OCI-M1 (cell line): ENCODE results near the gene ANXA11.
A peak's percentile ranks its signal among the peaks of the same experiment; 100 is the strongest.
"Not testable (repeated sequence)": the region's sequence is repeated elsewhere in the genome, so short reads cannot be mapped to it uniquely, and the experiment has no call there.

Source experiments
- DNase-seq: peaks from one replicate; lab custom pipeline; 2025; lab: John Stamatoyannopoulos, UW

The ANXA11 gene

DNA sequence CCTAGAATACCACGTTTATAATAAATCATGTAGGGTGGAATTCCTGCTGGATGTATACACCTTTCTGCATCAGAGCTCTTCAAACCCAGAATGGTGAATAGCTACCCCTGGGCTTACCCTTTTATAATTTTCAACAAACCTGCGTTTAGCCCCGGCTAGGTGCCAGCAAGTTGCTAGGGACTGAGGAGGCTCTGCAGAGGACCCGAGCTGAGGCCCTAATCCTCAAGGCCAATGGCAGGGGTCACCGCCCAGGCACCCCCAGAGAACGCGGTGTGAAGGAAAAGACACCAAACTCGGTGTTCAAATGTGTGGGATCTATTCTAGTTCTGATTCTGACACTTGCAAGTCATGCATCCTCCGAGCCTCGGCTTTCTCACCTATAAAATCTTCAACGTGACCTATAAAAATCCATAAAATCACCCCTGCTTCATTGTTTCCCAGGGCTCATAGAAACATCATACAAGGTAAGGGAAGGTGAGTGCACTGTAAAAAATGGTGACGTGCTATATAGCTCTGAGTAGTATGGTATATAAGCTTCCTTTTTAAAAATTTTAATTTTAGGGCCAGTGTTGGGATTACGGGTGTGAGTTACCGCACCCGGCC is 2.5 kb upstream of the ANXA11 start:
- no peak for DNase-seq

DNA sequence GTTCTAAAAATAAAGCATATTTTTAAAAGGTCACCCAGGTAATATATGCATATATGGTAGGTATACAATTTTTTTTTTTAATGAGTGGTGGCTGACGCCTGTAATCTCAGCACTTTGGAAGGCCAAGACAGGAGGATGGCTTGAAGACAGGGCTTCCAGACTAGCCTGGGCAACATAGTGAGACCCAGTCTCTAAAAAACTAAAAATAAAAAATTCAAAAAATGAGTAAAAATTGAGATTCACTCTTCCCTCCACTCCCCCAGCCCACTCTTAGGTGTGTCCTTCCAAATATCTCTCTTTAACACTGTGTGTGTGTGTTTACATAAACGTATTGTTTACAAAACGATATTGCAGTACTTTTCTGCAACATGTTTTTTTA is 929 bp upstream of the ANXA11 start:
- no peak for DNase-seq

DNA sequence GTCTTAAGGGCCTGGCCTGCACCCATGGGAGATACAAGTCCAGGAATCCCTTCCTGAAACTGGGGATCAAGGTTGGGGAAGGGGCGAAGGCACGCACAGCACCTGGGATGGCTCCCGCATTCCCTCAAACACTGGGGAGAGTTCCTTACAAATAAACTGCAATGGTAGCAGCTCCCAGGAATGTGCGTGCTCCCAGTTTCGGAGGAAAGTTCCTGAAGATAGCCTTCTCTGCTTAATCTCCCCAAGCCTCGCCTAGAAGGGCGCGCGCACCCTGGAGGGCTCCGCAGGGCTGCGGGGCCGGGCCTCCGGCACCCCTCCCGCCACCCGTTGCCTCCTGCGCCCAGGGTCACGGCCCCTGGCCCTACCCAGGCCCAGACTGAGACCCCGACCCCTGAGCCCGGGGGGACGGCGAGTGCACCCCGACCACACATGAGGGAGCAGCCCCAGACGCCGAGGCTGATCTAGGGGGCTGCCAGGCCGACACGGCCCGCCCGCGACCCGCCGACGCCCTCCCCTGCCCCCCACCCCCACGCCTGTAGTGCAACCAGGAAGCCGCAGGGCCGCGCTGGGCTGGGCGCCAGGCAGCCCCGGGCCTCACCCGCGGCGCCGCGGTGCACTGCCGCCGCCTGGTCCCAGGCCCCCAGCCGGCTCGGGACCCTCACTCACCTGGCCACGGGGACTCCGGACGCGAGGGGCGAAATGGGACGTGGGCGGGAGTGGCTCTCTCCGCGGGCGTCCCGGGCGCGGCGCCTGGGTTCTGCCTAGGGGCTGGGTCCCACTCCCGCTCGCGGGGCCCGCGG is 460 bp downstream of the ANXA11 start:
- DNase-seq: peak; percentile 72

DNA sequence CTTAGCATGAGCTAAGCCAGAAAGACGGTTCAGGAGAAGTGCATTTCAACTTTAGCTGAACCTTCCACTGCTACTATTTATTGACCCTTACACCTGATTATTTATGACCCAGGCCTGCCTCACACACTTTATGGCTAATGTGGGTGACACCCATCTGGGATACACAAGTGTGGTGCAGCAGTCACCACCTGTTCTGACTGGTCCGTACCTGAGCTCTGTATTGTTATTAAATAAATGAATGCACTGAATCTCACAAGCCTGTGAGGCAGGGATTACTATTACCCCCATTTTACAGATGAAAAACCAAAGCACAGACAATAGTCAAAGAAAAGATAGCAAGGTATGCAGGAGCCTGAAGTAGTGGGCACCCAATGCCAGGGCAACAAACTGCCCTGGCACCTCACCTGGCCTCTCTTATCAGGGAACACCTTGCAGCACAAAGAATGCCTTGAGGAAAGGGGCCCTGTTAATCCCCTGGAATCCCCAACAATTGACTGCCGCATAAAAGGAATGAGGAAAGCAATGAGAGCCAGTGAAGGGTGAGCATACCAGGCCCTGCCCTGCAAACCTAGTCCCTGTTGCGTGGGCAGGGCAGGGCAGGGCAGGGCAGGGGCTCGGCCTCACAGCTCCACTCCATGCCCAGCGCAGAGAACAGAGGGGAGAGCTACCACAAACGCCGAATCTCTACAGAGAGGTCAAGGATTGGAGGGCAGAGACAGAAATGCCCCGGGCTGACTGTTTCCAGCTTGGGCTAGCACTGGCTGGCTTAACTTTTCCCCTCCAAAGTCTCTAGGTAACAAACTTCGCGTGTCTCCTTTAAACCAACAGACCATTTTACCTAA is 1.3 kb downstream of the ANXA11 start:
- peak; percentile 72 for DNase-seq

DNA sequence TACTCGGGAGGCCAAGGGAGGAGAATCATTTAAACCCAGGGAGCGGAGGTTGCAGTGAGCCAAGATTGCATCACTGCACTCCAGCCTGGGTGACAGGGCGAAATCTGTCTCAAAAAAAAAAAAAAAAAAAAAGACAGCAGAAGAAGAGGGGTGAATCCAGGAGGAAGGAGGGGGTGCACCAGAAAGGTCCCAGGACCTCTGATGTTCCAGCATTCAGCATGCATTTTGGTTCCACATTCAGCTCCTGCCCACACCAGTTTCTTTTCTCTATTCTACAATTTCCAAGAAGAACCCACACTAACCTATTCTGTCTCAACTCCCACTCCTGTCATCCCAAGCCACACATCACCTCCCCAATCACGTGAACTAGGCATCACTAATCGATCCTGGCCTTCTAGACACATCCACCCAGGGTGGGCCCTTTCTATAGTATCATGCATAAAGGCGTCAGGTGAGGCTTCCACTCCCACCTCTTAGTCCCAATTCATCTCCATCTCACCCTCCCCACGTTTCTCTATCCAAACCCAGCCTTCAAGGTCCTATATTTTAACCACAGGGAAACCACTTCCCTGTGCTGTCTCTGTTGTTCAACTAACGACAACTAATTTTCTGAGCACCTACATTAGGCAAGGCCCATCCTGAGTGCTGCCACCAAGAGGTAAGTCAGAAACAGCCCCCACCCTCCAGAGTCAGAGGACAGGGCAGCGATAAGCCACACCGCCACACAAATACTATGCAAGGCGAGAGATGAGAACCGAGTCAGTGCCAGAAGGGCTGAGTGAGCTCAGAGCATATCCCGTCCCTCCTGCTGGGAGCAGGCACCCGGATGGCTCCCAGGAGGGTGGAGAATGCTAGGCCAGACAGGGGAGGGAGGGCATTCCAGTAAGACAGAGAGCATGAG is 2.2 kb downstream of the ANXA11 start:
- peak; percentile 96 for DNase-seq

DNA sequence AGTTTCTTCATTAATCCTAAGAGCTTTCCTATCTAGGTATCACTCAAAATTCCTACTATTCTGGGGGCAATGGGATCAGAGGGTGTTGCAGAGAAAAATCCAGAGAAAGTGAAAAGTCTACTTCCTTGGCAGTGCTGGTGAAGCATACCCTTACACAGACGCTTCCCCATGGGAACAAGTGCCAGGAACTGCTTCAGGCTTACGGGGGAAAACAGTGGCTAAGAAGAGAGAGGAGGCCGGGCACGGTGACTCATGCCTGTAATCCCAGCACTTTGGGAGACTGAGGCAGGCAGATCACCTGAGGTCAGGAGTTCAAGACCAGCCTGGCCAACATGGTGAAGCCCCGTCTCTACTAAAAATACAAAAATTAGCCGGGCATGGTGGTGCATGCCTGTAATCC is 2.8 kb downstream of the ANXA11 start:
- not testable (repeated sequence) for DNase-seq

DNA sequence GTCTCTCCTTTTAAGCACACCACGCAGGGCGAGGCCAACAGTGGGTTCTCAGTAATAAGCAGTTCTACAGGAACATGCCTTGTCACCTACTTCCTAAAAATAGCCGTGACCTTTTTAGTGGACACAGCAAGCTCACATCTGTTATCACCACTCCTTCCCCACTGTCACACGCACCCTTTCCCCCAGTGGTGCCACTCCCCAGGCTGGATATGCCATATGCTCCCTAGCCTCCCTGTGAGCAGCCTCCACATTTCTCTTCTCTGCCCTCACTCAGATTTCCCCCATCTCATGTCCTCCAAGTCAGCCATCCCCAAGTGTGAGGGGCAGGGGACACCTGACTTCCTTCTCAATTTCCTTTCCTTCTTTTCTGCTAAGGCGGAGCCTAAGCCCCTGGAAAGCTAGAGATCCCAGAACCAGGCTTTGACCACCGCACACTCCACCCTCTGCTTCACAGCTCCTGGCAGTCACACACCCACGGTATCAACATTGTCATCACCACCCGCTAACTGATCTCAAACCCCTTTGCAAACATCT is 3.7 kb downstream of the ANXA11 start:
- peak; percentile 28 for DNase-seq

DNA sequence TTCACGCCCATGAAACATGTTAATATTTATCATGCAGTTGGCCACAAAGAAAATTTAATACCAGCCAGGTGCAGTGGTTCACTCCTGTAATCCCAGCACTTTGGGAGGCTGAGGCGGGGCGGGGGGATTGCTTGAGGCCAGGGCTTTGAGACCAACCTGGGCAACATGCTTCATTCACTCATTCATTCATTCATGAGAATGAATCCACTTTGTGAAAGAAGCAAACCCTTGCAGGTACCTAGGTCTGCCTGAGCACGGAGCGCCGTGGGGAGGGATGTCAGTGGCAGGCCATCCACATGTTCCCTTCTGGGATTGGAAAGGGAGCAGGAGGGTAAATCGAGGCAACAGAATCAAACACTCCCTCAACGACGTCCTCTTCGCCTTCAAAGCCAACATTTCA is 4.7 kb downstream of the ANXA11 start:
- no peak for DNase-seq

DNA sequence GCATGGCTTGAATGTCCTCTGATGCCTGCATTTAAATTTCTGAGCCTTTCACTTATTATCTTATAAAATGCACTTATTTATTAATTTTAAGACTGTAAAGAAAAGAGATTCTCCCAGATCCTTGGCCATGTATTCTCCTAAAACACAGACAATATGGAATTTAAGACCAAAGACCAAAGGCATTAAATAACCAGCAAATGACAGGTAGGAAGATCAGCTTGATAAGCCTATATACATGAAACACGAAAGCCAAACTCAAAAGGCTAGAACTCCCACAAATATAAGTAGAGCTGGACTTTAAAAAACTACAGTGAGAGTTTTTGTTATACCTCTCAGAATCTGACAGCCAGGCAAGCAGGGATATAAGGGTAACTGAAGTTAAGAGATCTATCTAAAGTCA is 5.1 kb downstream of the ANXA11 start:
- no peak for DNase-seq

DNA sequence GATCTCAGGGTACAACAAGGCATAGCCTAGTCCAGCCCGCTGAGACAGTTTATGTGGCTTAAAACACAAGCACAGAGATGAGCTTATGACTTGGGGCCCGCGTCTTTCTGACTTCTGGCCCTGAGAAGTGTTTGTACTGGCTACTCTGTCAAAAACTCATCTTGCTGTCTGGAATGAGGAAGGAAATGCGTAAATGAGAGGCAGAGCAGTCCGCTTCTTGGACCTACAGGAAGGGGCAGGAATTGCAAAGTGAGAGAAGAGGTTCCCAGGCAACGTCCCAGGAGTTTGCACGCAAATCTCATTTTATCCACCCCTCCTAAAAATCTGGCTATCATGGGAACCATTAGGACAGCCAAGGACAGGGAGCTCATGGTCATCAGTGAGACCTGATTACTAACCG is 5.5 kb downstream of the ANXA11 start:
- DNase-seq: no peak

DNA sequence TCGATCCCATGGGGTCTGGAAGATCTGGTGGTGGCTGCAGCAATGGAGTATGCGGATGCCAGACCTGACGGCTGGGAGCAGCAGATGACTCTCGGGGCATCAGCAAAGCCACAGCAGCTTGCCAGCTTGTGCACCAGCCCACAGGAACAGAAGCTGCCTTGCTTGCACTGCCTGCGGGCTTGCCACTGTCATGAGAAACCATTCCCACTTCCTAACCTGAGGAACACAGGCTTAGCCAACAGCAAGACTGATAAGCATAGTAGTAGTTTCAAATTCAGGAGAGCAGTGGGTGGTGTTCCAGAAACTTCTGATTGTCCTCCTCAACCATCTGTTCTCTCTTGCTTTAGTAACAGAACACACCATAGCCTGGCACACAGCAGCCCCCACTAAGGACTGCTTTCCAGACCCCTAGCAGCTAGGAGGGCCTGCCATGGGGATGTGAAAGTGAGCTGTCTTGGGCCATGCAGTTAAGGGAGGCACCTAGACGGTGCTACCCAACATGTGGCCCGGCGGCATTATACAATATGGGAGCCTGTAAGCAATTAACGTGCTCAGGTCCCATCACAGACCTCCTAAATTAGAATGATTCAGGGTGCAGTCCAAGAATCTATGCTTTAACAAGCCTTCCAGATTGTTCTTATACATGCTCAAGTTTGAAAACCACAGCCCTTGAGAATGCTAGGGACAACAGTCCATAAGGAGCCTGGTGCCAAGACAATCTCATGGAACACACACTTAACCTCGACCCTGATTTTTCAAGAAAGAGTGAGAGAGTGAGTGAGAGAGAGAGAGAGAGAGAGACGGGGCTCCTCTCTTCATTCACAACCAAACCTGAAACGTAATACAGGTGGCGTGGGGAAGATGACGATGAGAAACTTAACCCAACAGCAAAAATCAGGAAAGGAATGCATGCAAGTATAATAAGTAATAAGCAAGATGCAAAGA is 7.1 kb downstream of the ANXA11 start:
- no peak for DNase-seq

DNA sequence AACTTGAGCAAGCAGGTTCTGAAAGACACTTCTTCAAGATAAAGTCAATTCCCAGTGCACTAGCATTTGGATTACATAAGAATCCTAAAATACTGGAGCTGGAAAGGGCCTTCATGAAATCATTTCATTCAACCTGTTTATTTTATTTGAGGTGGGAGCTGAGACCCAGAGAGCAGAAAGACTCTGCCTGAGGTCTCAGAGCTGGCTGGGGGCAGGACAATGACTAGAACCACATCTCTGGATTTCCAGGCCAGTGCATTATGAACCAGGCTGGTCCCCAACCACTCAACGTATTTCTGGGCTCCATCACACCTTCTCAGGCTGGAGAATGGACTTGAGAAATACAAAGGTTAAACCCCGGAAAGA is 8.4 kb downstream of the ANXA11 start:
- no peak for DNase-seq

DNA sequence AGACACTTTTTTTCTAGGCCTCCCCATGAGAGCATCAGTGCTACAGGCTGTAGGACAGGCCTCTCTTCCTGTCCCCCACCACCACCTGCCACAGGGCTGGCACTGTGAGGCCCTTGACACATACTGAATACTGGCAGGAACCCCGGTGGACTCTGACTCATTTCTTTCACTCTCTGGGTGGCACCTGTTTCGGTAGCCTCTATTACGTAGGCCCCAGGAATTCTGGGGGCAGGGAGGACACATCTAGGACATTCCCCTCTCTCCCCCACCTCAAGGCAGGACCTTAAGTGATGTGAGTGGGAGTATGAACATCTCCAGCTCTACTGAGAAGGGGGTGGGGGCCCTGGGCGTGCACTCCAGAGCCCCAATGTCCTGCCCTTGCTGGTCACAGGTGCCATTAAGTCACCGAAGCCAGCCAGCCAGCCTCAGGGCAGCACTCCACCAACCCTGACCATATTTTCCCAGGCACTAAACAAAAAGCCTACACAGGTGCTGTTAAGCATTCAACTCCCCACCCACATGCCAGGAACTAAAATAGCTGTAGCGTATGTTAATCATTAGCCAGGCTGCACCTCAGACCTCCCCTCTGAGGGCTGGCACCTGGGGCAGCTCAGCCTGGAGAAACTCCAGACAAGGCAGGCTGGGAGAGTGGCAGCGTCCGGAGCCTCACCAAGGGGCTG is 8.9 kb downstream of the ANXA11 start:
- DNase-seq: no peak

DNA sequence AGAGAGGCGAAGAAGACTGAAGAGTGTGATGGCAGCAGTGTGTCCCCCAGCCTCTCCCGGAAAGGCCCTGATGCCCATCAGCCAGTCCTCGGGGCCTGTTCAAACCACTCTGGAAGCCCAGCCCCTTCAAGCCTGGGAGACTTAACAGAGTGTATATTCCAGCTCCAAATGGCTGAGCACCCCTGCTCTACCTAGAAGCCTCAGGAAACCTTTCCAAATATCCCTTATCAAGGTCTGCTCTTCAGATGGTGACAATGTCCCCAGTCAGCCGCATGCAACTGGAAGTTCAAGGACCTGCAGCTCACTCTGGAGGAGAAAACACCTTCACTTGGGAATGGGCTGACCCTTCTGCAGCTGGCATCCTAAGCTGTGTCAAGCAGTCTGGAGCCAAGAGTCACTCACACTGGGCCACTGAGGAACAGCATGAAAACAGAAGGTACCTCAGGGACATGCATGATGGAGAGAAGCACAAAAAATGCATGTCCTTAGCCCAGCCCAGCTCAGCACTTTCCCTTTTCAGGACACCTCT is 10.2 kb downstream of the ANXA11 start:
- no peak for DNase-seq

DNA sequence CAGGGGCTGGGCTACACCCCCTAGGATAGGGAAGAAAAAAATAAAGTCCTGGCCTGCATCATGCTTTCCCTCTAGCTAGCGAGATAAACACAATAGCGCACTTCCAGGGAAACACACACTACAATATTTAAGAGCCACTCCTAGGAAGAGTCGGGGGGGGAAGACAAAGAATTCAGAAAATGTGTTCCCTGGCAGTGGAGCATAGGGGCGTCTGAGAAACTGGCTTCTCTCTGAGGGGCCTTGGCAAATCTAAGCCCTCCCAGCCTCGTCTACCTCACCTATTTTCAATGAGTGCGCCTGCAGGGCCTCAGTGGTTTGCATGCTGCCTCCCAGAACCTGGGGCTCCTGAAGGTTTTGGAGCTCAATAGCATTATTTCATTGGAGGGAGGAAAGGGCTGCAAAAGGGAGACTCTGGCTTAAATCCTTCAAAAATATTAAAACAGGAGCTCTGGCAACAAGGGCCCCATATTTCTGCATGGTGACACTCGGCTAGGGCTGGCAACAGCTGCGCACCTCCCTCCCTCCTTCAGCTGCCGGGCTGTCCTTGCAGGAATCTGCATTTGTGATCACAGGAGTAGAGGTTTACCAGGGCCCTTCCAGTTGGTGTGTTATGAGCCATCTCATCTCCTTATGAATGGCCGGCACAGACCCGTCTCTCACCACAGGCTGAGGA is 10.8 kb downstream of the ANXA11 start:
- DNase-seq: no peak

DNA sequence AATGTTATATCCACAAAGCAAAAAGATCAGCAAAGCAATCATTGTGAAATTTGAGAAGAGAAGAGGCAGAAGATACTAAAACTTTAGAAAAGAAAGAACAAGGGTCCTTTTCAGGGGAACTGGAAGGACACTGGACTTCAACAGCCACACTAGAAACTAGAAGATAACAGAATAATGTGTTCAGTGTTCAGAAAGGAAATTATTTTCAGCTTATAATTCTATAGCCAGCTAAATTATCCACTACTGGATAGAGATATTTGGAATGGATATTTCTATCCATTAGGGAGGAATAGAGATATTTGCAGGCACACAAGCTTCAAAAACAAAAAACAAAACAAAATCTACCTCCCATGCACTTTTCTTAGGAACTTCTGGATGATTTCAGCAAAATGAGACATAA is 12.8 kb downstream of the ANXA11 start:
- no peak for DNase-seq

DNA sequence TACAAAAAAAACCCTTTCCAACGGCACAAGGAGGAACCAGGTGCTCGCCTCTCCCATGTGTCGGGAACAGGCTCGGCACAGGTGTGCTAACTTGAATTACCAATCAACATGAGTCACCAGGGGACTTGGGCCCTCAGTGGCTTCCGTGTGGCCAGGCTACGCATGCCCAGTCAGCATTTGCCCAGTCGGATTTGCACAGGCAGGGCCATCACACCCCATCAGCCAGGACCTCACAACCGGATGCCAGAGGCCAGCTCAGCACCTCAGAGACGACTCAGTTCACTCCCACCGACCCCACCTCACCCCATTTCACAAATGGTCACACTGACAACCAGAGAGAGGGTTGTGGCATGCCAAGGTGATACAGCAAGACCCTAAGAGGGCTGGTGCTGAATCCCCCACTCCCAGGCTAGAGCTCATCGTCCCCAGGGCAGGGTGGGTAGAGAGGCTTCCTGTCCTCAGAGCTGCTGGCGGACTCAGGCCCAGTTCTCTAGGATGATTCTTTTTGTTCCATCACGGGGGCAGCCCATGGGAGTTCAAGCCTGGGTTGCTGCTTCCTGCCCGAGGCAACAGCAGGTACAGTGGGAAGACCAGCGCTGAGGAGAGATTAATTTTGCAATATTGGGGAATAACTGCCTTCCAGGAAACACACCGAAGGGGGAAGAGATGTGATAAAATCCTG is 13.6 kb downstream of the ANXA11 start:
- no peak for DNase-seq

DNA sequence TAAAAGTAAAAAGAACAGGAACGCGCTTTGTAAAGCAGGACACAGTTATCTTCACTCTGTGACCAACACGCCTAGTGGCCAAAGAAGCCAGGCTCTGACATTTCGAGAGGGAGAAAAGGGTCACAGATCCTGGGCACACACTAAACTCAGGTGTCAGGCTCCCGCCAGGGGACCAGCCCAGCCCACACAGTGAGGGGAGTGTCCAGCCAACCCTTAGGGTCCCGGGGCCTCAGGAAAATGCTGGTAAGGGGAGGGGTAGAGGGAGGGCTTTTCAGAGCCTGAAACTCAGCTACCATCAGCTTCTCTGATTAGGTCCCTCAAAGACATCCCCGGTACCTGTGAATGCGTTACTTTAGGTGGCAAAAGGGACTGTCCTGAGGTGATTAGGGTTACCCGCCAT is 16.6 kb downstream of the ANXA11 start:
- DNase-seq: no peak
